ENCODE measurements around the gene S100A13. TPM values are rescaled to one million over a fixed set of nuclear protein-coding genes. Genes with fewer than 3 reads are reported as not detected.
"Not testable (repeated sequence)": the region's sequence is repeated elsewhere in the genome, so short reads cannot be mapped to it uniquely, and the experiment has no call there.

Gene S100A13
- total and polyA plus RNA-seq, 2 experiments from 2014 or later, result 115 to 248 TPM

GRCh38 chr1:153575081-153575491 is 52.2 kb downstream of the S100A13 start:
- H3K4me3 ChIP-seq; H3K27me3 ChIP-seq; H3K9me2 ChIP-seq (replicated peaks; ENCODE audit: insufficient read depth); H3K4me2 ChIP-seq; H3K4me1 ChIP-seq (ENCODE audit: insufficient read depth); H3K36me3 ChIP-seq (replicated peaks; ENCODE audit: insufficient read depth, low read depth); H4K20me1 ChIP-seq (ENCODE audit: insufficient read depth, poor library complexity, severe bottlenecking); H2AFZ ChIP-seq; H3K27ac ChIP-seq; H3K9me3 ChIP-seq (ENCODE audit: low read depth); DNase-seq (ENCODE audit: low spot score); H3K79me2 ChIP-seq: not testable (repeated sequence)
- WGBS (ENCODE audit: low lambda C conversion rate, missing lambda C conversion rate), result 95% methylated on average over 8 of the region's 35 CpGs

- Histone ChIP-seq H3K9me2 (replicated peaks; ENCODE audit: insufficient read depth) (no peaks in the 10 kb centered on the region), H3K4me2 (no peak overlapping the region), H3K79me2 (no peaks in the 10 kb centered on the region), H2AFZ (no peak overlapping the region), H3K36me3 (replicated peaks; ENCODE audit: insufficient read depth, low read depth) (no peaks in the 10 kb centered on the region), H3K27me3 (no peaks in the 10 kb centered on the region), H3K4me1 (ENCODE audit: insufficient read depth) (peaks cover under 1% of the 10 kb centered on the region), H3K27ac (no peak overlapping the region), H3K4me3 (no peak overlapping the region), H4K20me1 (ENCODE audit: insufficient read depth, poor library complexity, severe bottlenecking) (no peaks in the 10 kb centered on the region), H3K9me3 (ENCODE audit: low read depth) (no peaks in the 10 kb centered on the region)
- TF ChIP-seq, protein P1, sequence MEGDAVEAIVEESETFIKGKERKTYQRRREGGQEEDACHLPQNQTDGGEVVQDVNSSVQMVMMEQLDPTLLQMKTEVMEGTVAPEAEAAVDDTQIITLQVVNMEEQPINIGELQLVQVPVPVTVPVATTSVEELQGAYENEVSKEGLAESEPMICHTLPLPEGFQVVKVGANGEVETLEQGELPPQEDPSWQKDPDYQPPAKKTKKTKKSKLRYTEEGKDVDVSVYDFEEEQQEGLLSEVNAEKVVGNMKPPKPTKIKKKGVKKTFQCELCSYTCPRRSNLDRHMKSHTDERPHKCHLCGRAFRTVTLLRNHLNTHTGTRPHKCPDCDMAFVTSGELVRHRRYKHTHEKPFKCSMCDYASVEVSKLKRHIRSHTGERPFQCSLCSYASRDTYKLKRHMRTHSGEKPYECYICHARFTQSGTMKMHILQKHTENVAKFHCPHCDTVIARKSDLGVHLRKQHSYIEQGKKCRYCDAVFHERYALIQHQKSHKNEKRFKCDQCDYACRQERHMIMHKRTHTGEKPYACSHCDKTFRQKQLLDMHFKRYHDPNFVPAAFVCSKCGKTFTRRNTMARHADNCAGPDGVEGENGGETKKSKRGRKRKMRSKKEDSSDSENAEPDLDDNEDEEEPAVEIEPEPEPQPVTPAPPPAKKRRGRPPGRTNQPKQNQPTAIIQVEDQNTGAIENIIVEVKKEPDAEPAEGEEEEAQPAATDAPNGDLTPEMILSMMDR (IDR thresholded peaks at IDR 0.05; ENCODE audit: poor library complexity), result no peak
- no peak for TF ChIP-seq EZH2phosphoT487 (IDR thresholded peaks at IDR 0.05; ENCODE audit: low read depth, severe bottlenecking, unreplicated experiment)
- TF ChIP-seq EZH2 (IDR thresholded peaks at IDR 0.05; ENCODE audit: borderline replicate concordance), result no peak
- 92% methylated on average over 3 of the region's 3 CpGs for WGBS (ENCODE audit: low lambda C conversion rate, missing lambda C conversion rate)
- DNase-seq (ENCODE audit: low spot score), result no peak
Measured at GRCh38 chr1:153573351-153573750, 54.0 kb downstream of the S100A13 start.

DNA sequence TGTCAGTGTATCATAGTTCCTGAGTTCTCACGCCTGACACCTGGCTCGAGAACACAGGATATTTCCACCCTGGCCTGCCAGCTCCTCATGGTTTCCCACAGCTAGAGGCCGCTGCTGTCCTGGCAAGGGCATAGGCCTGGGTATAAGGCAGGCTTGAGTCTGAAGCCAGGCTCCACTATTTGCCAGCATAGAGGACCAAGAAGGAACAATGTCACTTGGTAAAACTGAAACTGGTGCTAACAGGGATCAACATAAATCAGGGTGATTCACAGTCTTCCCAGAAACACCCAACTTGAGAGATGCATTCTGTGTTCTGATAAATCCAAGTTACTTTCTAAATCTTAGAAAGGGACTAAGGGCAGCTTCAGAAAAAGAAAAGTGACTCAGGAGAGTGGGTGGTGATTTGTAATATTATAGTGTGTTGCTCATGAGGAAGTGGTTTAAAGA is 54.7 kb downstream of the S100A13 start:
- no peaks in the 10 kb centered on the region for H4K20me1 ChIP-seq (ENCODE audit: insufficient read depth, poor library complexity, severe bottlenecking)
- peak; percentile 83 for DNase-seq (ENCODE audit: low spot score)
- H3K36me3 ChIP-seq (replicated peaks; ENCODE audit: insufficient read depth, low read depth), result no peaks in the 10 kb centered on the region
- H2AFZ ChIP-seq, result no peak overlapping the region
- no peaks in the 10 kb centered on the region for H3K9me2 ChIP-seq (replicated peaks; ENCODE audit: insufficient read depth)
- no peak overlapping the region for H3K4me2 ChIP-seq
- H3K27ac ChIP-seq, result no peak overlapping the region
- H3K9me3 ChIP-seq (ENCODE audit: low read depth), result no peaks in the 10 kb centered on the region
- H3K79me2 ChIP-seq, result no peaks in the 10 kb centered on the region
- H3K4me3 ChIP-seq, result no peak overlapping the region
- TF ChIP-seq, protein P1 (IDR thresholded peaks at IDR 0.05; ENCODE audit: poor library complexity), result peak; percentile 65
- TF ChIP-seq EZH2phosphoT487 (IDR thresholded peaks at IDR 0.05; ENCODE audit: low read depth, severe bottlenecking, unreplicated experiment), result no peak
- H3K27me3 ChIP-seq, result no peaks in the 10 kb centered on the region
- peaks cover 8% of the 10 kb centered on the region for H3K4me1 ChIP-seq (ENCODE audit: insufficient read depth)
- WGBS (ENCODE audit: low lambda C conversion rate, missing lambda C conversion rate), result 39% methylated on average over 3 of the region's 3 CpGs

GRCh38 chr1:153571706-153572105 is 55.6 kb downstream of the S100A13 start:
- H3K4me3 ChIP-seq, result no peak overlapping the region
- H3K27ac ChIP-seq, result no peak overlapping the region
- WGBS (ENCODE audit: low lambda C conversion rate, missing lambda C conversion rate), result 87% methylated on average over 7 of the region's 7 CpGs
- no peaks in the 10 kb centered on the region for H4K20me1 ChIP-seq (ENCODE audit: insufficient read depth, poor library complexity, severe bottlenecking)
- no peak overlapping the region for H3K4me2 ChIP-seq
- no peaks in the 10 kb centered on the region for H3K9me2 ChIP-seq (replicated peaks; ENCODE audit: insufficient read depth)
- H3K27me3 ChIP-seq, result no peaks in the 10 kb centered on the region
- TF ChIP-seq EZH2 (IDR thresholded peaks at IDR 0.05; ENCODE audit: borderline replicate concordance) (no peak), EZH2phosphoT487 (IDR thresholded peaks at IDR 0.05; ENCODE audit: low read depth, severe bottlenecking, unreplicated experiment) (no peak)
- TF ChIP-seq, protein P1 (IDR thresholded peaks at IDR 0.05; ENCODE audit: poor library complexity), result no peak
- no peaks in the 10 kb centered on the region for H3K36me3 ChIP-seq (replicated peaks; ENCODE audit: insufficient read depth, low read depth)
- no peak overlapping the region for H2AFZ ChIP-seq
- no peaks in the 10 kb centered on the region for H3K9me3 ChIP-seq (ENCODE audit: low read depth)
- H3K4me1 ChIP-seq (ENCODE audit: insufficient read depth), result peaks cover 17% of the 10 kb centered on the region
- no peaks in the 10 kb centered on the region for H3K79me2 ChIP-seq
- no peak for DNase-seq (ENCODE audit: low spot score)
